ENCODE results near the gene MED31.
A peak's percentile ranks its signal among the peaks of the same experiment; 100 is the strongest.
"Not testable (repeated sequence)": the region's sequence is repeated elsewhere in the genome, so short reads cannot be mapped to it uniquely, and the experiment has no call there.

Gene MED31

GRCh38 chr17:6651354-6651918 lies at the start of gene MED31, which contains the start of gene C17orf100:
Gene MED31, minus strand, starts transcription at chr17:6651605. Its CDS starts 77 bp downstream, at chr17:6651528.
Gene C17orf100, plus strand, starts transcription at chr17:6651762. Its CDS starts 152 bp downstream, at chr17:6651914.
- DNase-seq = peak; percentile 61 to 70

GRCh38 chr17:6700948-6701307 lies 49.5 kb upstream of the MED31 start:
- no peak for DNase-seq

- no peak for DNase-seq
These were observed 48.9 kb upstream of the MED31 start for GRCh38 chr17:6699997-6700947.

- no peak for DNase-seq
These were observed 46.6 kb upstream of the MED31 start for GRCh38 chr17:6698004-6698403.

GRCh38 chr17:6696906-6697305 lies 45.5 kb upstream of the MED31 start:
- no peak for DNase-seq

GRCh38 chr17:6695565-6695964 lies 44.2 kb upstream of the MED31 start:
- no peak for DNase-seq

- DNase-seq = no peak
These were observed 43.6 kb upstream of the MED31 start for GRCh38 chr17:6695051-6695450.

- not testable (repeated sequence) for DNase-seq
These were observed 40.6 kb upstream of the MED31 start for GRCh38 chr17:6691958-6692357.

- no peak for DNase-seq
These were observed 40.1 kb upstream of the MED31 start for GRCh38 chr17:6691546-6691945.

GRCh38 chr17:6690641-6691040 lies 39.2 kb upstream of the MED31 start:
- DNase-seq = no peak

- DNase-seq = no peak
These were observed 37.5 kb upstream of the MED31 start for GRCh38 chr17:6688944-6689343.

GRCh38 chr17:6686026-6686425 lies 34.6 kb upstream of the MED31 start:
- DNase-seq = no peak

GRCh38 chr17:6684881-6685767 lies 33.7 kb upstream of the MED31 start:
- no peak for DNase-seq

GRCh38 chr17:6684460-6684783 lies 33.0 kb upstream of the MED31 start:
- no peak for DNase-seq

GRCh38 chr17:6683730-6684459 lies 32.5 kb upstream of the MED31 start:
- DNase-seq = no peak

GRCh38 chr17:6683081-6683684 lies 31.8 kb upstream of the MED31 start:
- DNase-seq = no peak

- no peak for DNase-seq
These were observed 30.9 kb upstream of the MED31 start for GRCh38 chr17:6682339-6682738.

GRCh38 chr17:6681671-6682070 lies 30.3 kb upstream of the MED31 start:
- no peak for DNase-seq

- DNase-seq = no peak
These were observed 29.8 kb upstream of the MED31 start for GRCh38 chr17:6681176-6681575.

- no peak for DNase-seq
These were observed 27.8 kb upstream of the MED31 start for GRCh38 chr17:6679241-6679640.

- DNase-seq = no peak
These were observed 26.5 kb upstream of the MED31 start for GRCh38 chr17:6677946-6678345.

- no peak for DNase-seq
These were observed 25.9 kb upstream of the MED31 start for GRCh38 chr17:6677158-6677831.

All from AML-193 (cell line).